H1 (cell line): Measurements from ENCODE around the gene CYLD. TPM values are rescaled to one million over a fixed set of nuclear protein-coding genes. Genes with fewer than 3 reads are reported as not detected.

Source experiments
- CREB1 ChIP-seq: IDR thresholded peaks from 2 replicates; pipeline ENCODE4 v1.6.1; 2012; ENCODE audit warnings: inconsistent platforms
- CTBP2 ChIP-seq: IDR thresholded peaks from 2 replicates; pipeline ENCODE4 v1.7.0; 2011; ENCODE audit warnings: borderline replicate concordance, mild to moderate bottlenecking, moderate library complexity, mixed read lengths, low read length; ENCODE audit not compliant: insufficient read depth, insufficient read length
- POLR2AphosphoS5 ChIP-seq: IDR thresholded peaks from 2 replicates; pipeline ENCODE4 v1.6.1; 2011; ENCODE audit warnings: low read depth, low read length
- SIX5 ChIP-seq: IDR thresholded peaks from 2 replicates; pipeline ENCODE4 v1.6.1; 2011; ENCODE audit warnings: mild to moderate bottlenecking, low read depth, low read length
- TAF1 ChIP-seq: IDR thresholded peaks from 2 replicates; pipeline ENCODE4 v1.6.1; 2011; ENCODE audit warnings: mild to moderate bottlenecking, low read depth, low read length
- polyA plus RNA-seq, 7 experiments: library from polyadenylated mRNA; depleted of rRNA in 3 of 7; stranded (reverse) in 5 of 7; unstranded in 2 of 7; fragments of >200 nt in 5 of 7; fragments of 200-250 nt in 2 of 7; gene quantifications; 1 replicate in 5 of 7; 2 replicates in 1 of 7; 4 replicates in 1 of 7; pipeline versions ENCODE4 v1.2.1 to v1.2.3, GENCODE V29; 2011 to 2013; ENCODE audit warnings: missing spikeins in 2 of 7, mixed read lengths in 2 of 7
- total RNA-seq: library from RNA; stranded (reverse); fragmentation: NEBNext Ultra II Directional; extraction: Animal tissue kit (Norgen Biotek cat#: 25700); gene quantifications from 2 replicates; pipeline ENCODE4 v1.2.1, GENCODE V29; 2021

The CYLD gene
- total and polyA plus RNA-seq, 2 of the 8 experiments (the other 6 are each of a cell fraction or from before 2014, with no cell fraction given): 3.7 to 18.8 TPM

DNA sequence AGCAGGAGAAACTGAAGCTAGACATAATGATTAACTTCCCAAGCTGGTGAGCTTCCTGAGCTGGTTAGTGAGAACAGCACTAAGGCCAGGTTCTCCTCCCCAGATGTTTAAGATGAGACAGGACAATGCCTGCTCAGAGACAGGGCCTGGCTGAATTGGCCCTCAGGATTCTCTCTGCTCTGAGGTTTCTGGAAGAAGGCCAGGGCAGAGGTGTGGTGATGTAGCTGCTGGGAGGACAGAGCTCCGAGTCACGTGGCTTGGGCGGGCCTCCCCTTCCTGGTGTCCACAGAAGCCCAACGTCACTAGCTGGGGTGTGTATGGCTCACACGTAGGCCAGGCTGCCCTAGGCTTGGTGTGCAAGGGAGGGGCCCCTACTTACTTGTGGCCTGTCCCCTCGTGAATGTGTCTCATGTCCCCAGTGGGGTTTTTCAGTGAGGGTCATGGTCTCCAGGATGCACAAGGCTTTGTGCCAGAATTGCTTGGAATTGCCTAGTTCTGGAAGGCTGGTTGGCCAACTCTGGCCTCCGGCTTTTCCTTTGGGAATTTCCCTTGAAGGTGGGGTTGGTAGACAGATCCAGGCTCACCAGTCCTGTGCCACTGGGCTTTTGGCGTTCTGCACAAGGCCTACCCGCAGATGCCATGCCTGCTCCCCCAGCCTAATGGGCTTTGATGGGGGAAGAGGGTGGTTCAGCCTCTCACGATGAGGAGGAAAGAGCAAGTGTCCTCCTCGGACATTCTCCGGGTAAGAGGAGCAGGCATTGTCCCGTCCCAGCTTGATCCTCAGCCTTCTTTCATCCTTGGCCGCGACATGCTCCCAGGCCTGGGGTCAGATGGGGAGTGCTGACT lies 45.1 kb upstream of the CYLD start (continued):
- TF ChIP-seq CTBP2: no peak
- no peak for TF ChIP-seq CREB1
- TF ChIP-seq SIX5: no peak
- TF ChIP-seq POLR2AphosphoS5: no peak
- TF ChIP-seq TAF1: no peak
